Measurements from ENCODE around the gene TMPRSS11A. TPM values are rescaled to one million over a fixed set of nuclear protein-coding genes. Genes with fewer than 3 reads are reported as not detected.
A peak's percentile ranks its signal among the peaks of the same experiment; 100 is the strongest.

TMPRSS11A gene
- total RNA-seq, 2 donors from 2014 or later, result not detected

DNA sequence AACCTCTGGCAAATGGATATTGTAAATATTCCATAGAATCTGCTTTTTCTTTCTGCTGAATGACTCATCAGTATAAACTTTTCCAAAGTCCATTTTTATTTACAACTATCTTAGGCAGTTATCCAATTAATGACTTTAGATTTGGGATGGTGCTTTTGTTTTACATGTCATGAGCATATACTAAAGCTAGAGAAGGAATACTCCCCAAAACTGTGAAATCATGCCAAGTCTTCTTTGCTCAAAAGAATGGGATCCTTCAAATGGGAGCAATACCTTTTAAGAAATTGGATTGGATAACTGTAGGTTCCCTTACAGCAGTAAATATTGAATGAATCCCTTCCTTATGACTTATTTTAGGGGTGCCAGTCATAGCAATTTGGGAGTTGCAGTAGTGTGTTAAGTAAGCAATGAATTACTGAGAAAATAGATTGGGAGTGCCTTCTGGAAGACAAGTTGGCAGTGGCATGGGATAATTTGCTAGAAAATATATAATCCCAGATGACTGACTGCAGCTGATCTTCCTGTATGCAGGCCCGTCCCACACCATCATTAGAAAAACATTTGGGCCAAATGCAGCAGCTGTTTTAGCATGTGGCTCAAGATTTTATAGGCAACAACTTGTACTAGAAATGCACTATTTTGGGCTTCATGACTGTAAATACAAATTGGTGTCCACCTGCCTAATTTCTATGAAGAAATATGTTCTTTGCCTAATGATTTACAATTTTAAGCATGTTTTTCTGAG is 82.3 kb downstream of the TMPRSS11A start:
- ATAC-seq (no peak), DNase-seq (no peak)
- intact Hi-C loops (cut with DNase I), result no loop called here

DNA sequence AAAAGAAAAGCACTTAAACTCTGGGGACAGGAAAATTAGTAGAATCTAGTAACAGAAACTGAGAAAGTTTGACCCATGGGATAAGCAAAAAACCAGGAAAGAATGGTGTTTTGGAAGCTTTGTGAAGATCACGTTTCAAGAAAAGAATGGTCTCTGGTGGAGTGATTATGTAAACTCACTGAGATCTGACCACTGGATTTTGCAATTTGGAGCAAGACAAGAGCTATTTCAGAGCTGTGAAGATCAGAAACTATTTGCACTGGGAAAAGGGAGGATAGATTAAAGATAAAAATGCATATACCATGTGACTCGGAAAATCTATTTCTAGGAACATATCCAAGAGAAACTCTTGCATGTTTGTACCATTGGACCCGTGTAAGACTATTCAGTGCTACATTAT is 83.8 kb downstream of the TMPRSS11A start:
- DNase-seq (no peak), ATAC-seq (no peak)
- intact Hi-C loops (cut with DNase I), result no loop called here

DNA sequence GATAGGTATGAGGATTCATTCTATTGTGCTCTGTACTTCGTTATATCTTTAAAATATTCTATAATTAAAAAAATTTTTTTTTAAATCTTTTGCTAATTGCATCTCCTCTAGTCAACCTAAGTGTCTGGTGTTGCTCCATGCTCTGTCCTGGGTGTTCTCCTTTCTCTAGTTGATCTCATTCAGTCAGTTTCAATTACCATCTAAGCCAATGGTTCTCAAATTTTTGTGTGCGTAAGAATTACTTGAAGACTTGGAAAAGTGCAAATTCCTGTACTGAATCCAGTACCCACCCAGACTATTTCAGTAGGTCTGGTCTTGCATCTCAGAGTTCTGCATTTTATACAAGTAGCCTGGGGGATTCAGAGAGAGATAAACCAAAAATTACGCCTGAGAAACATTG is 86.2 kb downstream of the TMPRSS11A start:
- DNase-seq (no peak), ATAC-seq (no peak)
- intact Hi-C loops (cut with DNase I), result no loop called here

DNA sequence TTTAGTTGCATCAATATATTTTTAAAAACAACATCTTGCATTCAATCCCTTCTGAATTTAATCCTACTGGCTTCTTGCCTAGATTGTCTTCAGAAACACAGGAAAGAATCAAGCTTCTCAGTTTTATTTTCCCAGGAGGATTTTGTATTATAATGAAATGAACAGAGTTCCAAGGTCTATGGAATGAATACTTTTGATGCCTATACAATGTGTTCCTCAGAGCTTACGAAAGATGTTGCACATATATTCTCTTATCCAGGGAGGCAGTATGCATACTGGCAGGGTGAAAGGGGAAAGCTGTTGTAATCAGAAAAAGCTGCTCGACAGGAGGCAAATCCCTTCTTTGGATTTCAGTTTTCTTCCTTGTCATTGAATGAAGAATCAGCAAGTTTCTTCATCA is 88.3 kb downstream of the TMPRSS11A start:
- ATAC-seq (no peak), DNase-seq (no peak)
- intact Hi-C loops (cut with DNase I), result no loop called here

DNA sequence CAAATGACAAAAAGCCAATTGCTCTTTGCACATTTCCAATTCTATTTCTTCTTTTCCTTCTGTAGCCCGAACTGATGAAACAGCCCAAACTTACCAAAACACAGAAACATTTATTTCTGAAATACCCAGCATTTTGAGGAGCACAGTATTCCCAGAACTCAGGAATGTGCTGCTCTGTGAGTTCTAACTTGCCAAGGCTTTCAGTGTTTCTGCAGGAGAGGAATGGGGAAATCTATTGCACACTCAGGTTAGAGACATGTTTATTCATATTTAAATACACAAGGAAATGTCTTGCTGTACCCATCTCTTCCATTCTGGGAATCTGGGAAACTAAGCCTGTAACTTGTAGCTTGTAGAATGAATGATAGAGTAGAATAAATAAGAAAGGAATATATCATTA is 90.2 kb downstream of the TMPRSS11A start:
- intact Hi-C loops (cut with DNase I), result no loop called here
- ATAC-seq, result peak in 1 of 2 donors; percentile 30
- no peak for DNase-seq

DNA sequence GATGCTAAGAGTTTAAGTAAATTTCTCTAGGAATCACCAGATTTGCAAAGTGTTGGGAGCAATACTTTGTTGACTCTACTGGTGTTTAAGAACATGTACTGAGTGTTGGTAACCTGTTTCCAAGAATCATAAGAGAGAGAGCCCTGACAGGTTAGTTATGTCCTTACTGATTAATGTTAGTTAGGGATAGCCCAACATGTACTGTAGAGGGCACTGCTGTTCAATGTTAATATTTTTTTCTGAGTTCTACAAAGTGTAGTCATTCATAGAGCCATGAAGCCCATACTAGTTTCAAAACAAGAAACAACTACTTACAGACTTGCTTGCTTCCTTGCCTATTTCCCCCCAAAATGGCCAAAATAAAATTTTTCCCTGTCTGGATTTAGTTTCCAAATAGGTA is 91.4 kb downstream of the TMPRSS11A start:
- no peak for DNase-seq
- peak in 1 of 2 donors; percentile 41 for ATAC-seq
- intact Hi-C loops (cut with DNase I), result no loop called here

DNA sequence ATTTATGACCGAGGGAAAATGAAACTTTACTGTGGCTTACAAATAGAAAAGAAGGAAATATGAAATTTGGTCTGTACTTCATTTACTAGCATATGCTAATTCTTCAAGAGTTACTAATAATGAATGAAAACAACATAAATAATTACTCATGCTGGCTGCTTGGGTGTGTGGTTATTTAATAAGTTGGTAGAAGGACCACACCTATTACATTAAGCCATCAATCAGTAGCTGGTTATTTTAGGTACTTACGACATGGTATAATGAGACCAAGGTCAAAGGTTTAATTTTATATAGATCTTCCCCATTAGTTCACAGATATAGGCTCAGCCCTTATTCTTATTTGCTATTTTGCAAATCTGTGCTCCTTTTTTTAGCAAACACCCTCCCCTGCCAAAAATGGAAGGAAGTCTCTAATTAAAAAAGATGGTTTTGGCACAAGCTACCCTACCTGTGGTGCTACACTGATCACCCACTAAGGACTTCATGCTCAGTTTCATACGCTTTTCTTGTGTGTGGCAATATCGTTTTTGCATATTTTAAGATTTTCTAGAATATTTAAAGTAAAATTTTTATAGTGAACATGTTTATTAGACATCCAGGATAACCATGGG is 93.6 kb downstream of the TMPRSS11A start:
- intact Hi-C loops (cut with DNase I), result no loop called here

DNA sequence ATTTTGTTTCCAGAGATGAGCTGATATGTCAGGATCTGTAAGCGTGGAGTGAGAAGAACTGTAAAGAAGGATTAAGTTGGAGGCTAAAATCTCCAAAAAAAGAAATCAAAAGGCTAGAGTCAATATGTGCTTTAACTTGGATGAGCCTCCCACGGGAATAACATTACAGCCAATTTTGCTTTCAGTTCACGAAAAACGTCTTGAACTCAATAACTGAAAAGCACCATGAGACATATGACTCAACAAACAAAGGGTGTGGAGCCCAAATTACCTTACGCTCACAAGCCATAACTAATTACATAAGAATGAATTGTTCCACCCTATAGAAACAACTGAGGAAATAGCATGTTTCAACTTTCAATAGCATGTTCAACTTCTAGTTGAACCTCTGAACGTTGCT is 101.8 kb downstream of the TMPRSS11A start:
- ATAC-seq, result no peak
- no peak for DNase-seq
- intact Hi-C loops (cut with DNase I), result no loop called here

More for the DNA sequence above, 93.6 kb downstream of the TMPRSS11A start:
- no peak for DNase-seq
- ATAC-seq, result no peak

Other genes starting within 250 kb of the TMPRSS11A start
- gene GNRHR, start 209.1 kb downstream of the TMPRSS11A start, total RNA-seq, result not detected
- not detected for gene TMPRSS11D, start 79.5 kb downstream of the TMPRSS11A start, total RNA-seq
- not detected for gene TMPRSS11F, start 166.4 kb upstream of the TMPRSS11A start, total RNA-seq

All from left cardiac atrium (tissue), 4 donors.